H1 (cell line): ENCODE measurements around the gene SPTBN4. TPM values are rescaled to one million over a fixed set of nuclear protein-coding genes. Genes with fewer than 3 reads are reported as not detected.

ENCODE experiments used
- CTCF ChIA-PET: fragments of 300-600 bp; sonication (Branson Sonifier 250); formaldehyde crosslinking; loops from one replicate; lab custom pipeline; 2021; ENCODE audit not compliant: partially characterized antibody; lab: Charles Lee
- POLR2A ChIA-PET: fragments of 300-600 bp; sonication (Branson Sonifier 250); formaldehyde crosslinking; loops from one replicate; lab custom pipeline; 2021; ENCODE audit warnings: inconsistent platforms; ENCODE audit not compliant: partially characterized antibody; lab: Charles Lee
- DNase-seq, 2 experiments: peaks; one replicate each; pipeline versions ENCODE4 v3.0.0 to v3.0.0-alpha.2; 2010 to 2022; ENCODE audit warnings: low spot score in 2 of 2, low read depth in 1 of 2, mixed read lengths in 1 of 2
- FAIRE-seq: peaks from 2 replicates; lab custom pipeline; 2011; peaks lifted over from hg19 to GRCh38; lab: Jason Lieb, UNC
- H2AFZ ChIP-seq: 2 replicates; pipeline ENCODE4 v1.8.1; 2012; ENCODE audit warnings: low read length, inconsistent platforms
- H2AK5ac ChIP-seq: 2 replicates; pipeline ENCODE4 v1.6.1; 2013; ENCODE audit warnings: low read depth, low read length
- H2BK120ac ChIP-seq: replicated peaks from 2 replicates; pipeline ENCODE3; 2013; ENCODE audit warnings: low read depth, low read length, inconsistent platforms
- H2BK12ac ChIP-seq: 2 replicates; pipeline ENCODE4 v1.6.1; 2013; ENCODE audit warnings: low read depth, low read length
- H2BK15ac ChIP-seq: 2 replicates; pipeline ENCODE4 v1.6.1; 2013; ENCODE audit warnings: low read length
- H2BK20ac ChIP-seq: 2 replicates; pipeline ENCODE4 v1.6.1; 2013; ENCODE audit warnings: low read length
- H2BK5ac ChIP-seq: 2 replicates; pipeline ENCODE4 v1.6.1; 2013; ENCODE audit warnings: low read depth, low read length
- H3K14ac ChIP-seq: 2 replicates; pipeline ENCODE4 v1.6.1; 2013; ENCODE audit warnings: inconsistent platforms; ENCODE audit not compliant: insufficient read length
- H3K18ac ChIP-seq: 2 replicates; pipeline ENCODE4 v1.6.1; 2013; ENCODE audit warnings: low read length; ENCODE audit errors: extremely low read depth
- H3K23ac ChIP-seq: 2 replicates; pipeline ENCODE4 v1.6.1; 2013; ENCODE audit warnings: inconsistent platforms; ENCODE audit not compliant: insufficient read length
- H3K23me2 ChIP-seq: 2 replicates; pipeline ENCODE4 v1.6.1; 2013; ENCODE audit warnings: low read depth, low read length
- H3K27ac ChIP-seq: 2 replicates; pipeline ENCODE4 v1.6.1; 2011; ENCODE audit warnings: low read depth, low read length, inconsistent platforms
- H3K27me3 ChIP-seq, 4 experiments: replicated peaks in 1 of 4; 1 replicate in 1 of 4; 2 replicates in 3 of 4; pipeline versions ENCODE4 v1.6.1 to v1.8.1; 2011 to 2013; ENCODE audit warnings: low read length in 3 of 4, mild to moderate bottlenecking in 3 of 4, inconsistent platforms in 2 of 4, mixed read lengths in 2 of 4, moderate library complexity in 1 of 4; ENCODE audit not compliant: control insufficient read depth in 3 of 4, insufficient read depth in 3 of 4; ENCODE audit errors: extremely low read depth in 1 of 4
- H3K36me3 ChIP-seq, 4 experiments: 2 replicates each; pipeline versions ENCODE4 v1.6.1 to v1.8.1; 2011 to 2013; ENCODE audit warnings: mild to moderate bottlenecking in 4 of 4, low read length in 3 of 4, moderate library complexity in 2 of 4, control low read depth in 1 of 4, inconsistent platforms in 1 of 4; ENCODE audit not compliant: insufficient read depth in 4 of 4, control insufficient read depth in 2 of 4
- H3K4ac ChIP-seq: replicated peaks from 2 replicates; pipeline ENCODE3; 2013; ENCODE audit warnings: low read length, low read depth, mixed read lengths, inconsistent platforms; ENCODE audit not compliant: insufficient read length
- H3K4me1 ChIP-seq, 4 experiments: replicated peaks in 1 of 4; 1 replicate in 1 of 4; 2 replicates in 3 of 4; pipeline versions ENCODE4 v1.6.1 to v1.8.1; 2011 to 2013; ENCODE audit warnings: low read length in 3 of 4, inconsistent platforms in 2 of 4, mixed read lengths in 1 of 4; ENCODE audit not compliant: insufficient read depth in 4 of 4, control insufficient read depth in 3 of 4
- H3K4me2 ChIP-seq, 2 experiments: 2 replicates each; pipeline versions ENCODE4 v1.6.1 to v1.8.1; 2011 to 2013; ENCODE audit warnings: low read depth in 2 of 2, low read length in 2 of 2, control low read depth in 1 of 2, inconsistent platforms in 1 of 2, mild to moderate bottlenecking in 1 of 2; ENCODE audit not compliant: insufficient read depth in 1 of 2
- H3K4me3 ChIP-seq, 4 experiments: fragments of 200-600, 300-600 bp in 1 of 4; sonication (generic), shearing (Covaris generic), sonication (Bioruptor Twin) in 1 of 4; 2 replicates each; pipeline versions ENCODE4 v1.5.1 to v1.8.1; 2011 to 2016; ENCODE audit warnings: low read length in 4 of 4, low read depth in 3 of 4, control low read depth in 2 of 4, inconsistent platforms in 2 of 4, mild to moderate bottlenecking in 2 of 4, mixed read lengths in 1 of 4, moderate library complexity in 1 of 4; ENCODE audit not compliant: insufficient read depth in 2 of 4; ENCODE audit errors: extremely low read depth in 1 of 4
- H3K56ac ChIP-seq: replicated peaks from 2 replicates; pipeline ENCODE3; 2013; ENCODE audit warnings: low read depth, mild to moderate bottlenecking, mixed read lengths, low read length, inconsistent platforms; ENCODE audit not compliant: insufficient read length
- H3K79me1 ChIP-seq: 2 replicates; pipeline ENCODE4 v1.6.1; 2013; ENCODE audit warnings: low read depth, low read length, control low read depth
- H3K79me2 ChIP-seq, 2 experiments: 2 replicates each; pipeline versions ENCODE4 v1.6.1 to v1.8.1; 2012 to 2013; ENCODE audit warnings: low read length in 2 of 2, mild to moderate bottlenecking in 2 of 2, inconsistent platforms in 1 of 2; ENCODE audit not compliant: insufficient read depth in 2 of 2, control insufficient read depth in 1 of 2
- H3K9ac ChIP-seq, 4 experiments: replicated peaks in 1 of 4; 1 replicate in 1 of 4; 2 replicates in 3 of 4; pipeline versions ENCODE4 v1.6.1 to v1.8.1; 2011 to 2013; ENCODE audit warnings: low read depth in 3 of 4, low read length in 3 of 4, control low read depth in 2 of 4, mild to moderate bottlenecking in 2 of 4, moderate library complexity in 2 of 4, inconsistent platforms in 1 of 4; ENCODE audit errors: extremely low read depth in 1 of 4
- H3K9me3 ChIP-seq, 2 experiments: 2 replicates each; pipeline versions ENCODE4 v1.6.1 to v1.8.1; 2012 to 2013; ENCODE audit warnings: mild to moderate bottlenecking in 2 of 2, moderate library complexity in 2 of 2, control low read depth in 1 of 2, inconsistent platforms in 1 of 2, low read depth in 1 of 2, low read length in 1 of 2, mixed read lengths in 1 of 2; ENCODE audit not compliant: insufficient read depth in 2 of 2
- H4K20me1 ChIP-seq, 2 experiments: replicated peaks in 1 of 2; 2 replicates each; pipeline versions ENCODE3 to v1.8.1; 2011 to 2013; ENCODE audit warnings: inconsistent platforms in 2 of 2, low read length in 2 of 2, mild to moderate bottlenecking in 1 of 2; ENCODE audit not compliant: insufficient read depth in 2 of 2, control insufficient read depth in 1 of 2
- H4K5ac ChIP-seq: 2 replicates; pipeline ENCODE4 v1.6.1; 2013; ENCODE audit warnings: low read length, low read depth, mixed read lengths, inconsistent platforms; ENCODE audit not compliant: insufficient read length
- H4K8ac ChIP-seq: 2 replicates; pipeline ENCODE4 v1.8.0; 2013; ENCODE audit warnings: mild to moderate bottlenecking, moderate library complexity, low read length, inconsistent platforms; ENCODE audit not compliant: insufficient read depth; ENCODE audit errors: extremely low read depth
- H4K91ac ChIP-seq: replicated peaks from 2 replicates; pipeline ENCODE3; 2013; ENCODE audit warnings: low read length, mixed read lengths, inconsistent platforms; ENCODE audit not compliant: insufficient read length
- BCL11A ChIP-seq, 2 experiments: IDR thresholded peaks; one replicate each; pipeline ENCODE4 v1.6.1; 2011; ENCODE audit warnings: low read depth in 2 of 2, low read length in 2 of 2, mild to moderate bottlenecking in 2 of 2
- CBX8 ChIP-seq: fragments of 300-800, 300-1000 bp; sonication (generic); IDR thresholded peaks from 2 replicates; pipeline ENCODE4 v1.7.1; 2016; ENCODE audit warnings: low read depth, low read length, borderline replicate concordance
- CHD2 ChIP-seq: IDR thresholded peaks from 2 replicates; pipeline ENCODE4 v1.6.1; 2012; ENCODE audit warnings: low read length, improper control_type of control experiment
- E2F6 ChIP-seq: IDR thresholded peaks from 2 replicates; pipeline ENCODE4 v1.6.1; 2012; ENCODE audit warnings: inconsistent platforms
- HDAC2 ChIP-seq, 2 experiments: fragments of 300-600 bp in 1 of 2; sonication (generic) in 1 of 2; IDR thresholded peaks; 2 replicates each; pipeline ENCODE4 v1.6.1; 2011 to 2012; ENCODE audit warnings: low read depth in 2 of 2, low read length in 2 of 2, mild to moderate bottlenecking in 2 of 2, moderate library complexity in 2 of 2, borderline replicate concordance in 1 of 2, inconsistent platforms in 1 of 2
- JUN ChIP-seq: IDR thresholded peaks from 2 replicates; pipeline ENCODE4 v1.6.1; 2011; ENCODE audit warnings: low read depth, mild to moderate bottlenecking, improper control_type of control experiment, low read length
- MAFK ChIP-seq: IDR thresholded peaks from 2 replicates; pipeline ENCODE4 v1.6.1; 2012; ENCODE audit warnings: low read depth, mild to moderate bottlenecking, improper control_type of control experiment, low read length
- NRF1 ChIP-seq: IDR thresholded peaks from 2 replicates; pipeline ENCODE4 v1.6.1; 2011; ENCODE audit warnings: mild to moderate bottlenecking, low read depth, low read length, improper control_type of control experiment
- SP4 ChIP-seq: IDR thresholded peaks from 2 replicates; pipeline ENCODE4 v1.6.1; 2012; ENCODE audit warnings: low read length, inconsistent platforms
- TCF12 ChIP-seq: IDR thresholded peaks from 2 replicates; pipeline ENCODE4 v1.6.1; 2011; ENCODE audit warnings: low read depth, mild to moderate bottlenecking, low read length
- WGBS, 2 experiments: shearing (Covaris generic) in 1 of 2; methylation state at CpG; one replicate each; pipeline versions ENCODE4 v1.1.6 to v1.1.7; 2013 to 2015; ENCODE audit warnings: low lambda C conversion rate in 2 of 2, mixed read lengths in 2 of 2, inconsistent platforms in 1 of 2, low coverage in 1 of 2, missing lambda C conversion rate in 1 of 2; ENCODE audit not compliant: insufficient replicate concordance in 2 of 2, insufficient coverage in 1 of 2, insufficient read length in 1 of 2; ENCODE audit errors: extremely low coverage in 1 of 2, missing lambda C conversion rate in 1 of 2; 5-methylcytosine and 5-hydroxymethylcytosine counted together
- polyA plus RNA-seq, 7 experiments: library from polyadenylated mRNA; depleted of rRNA in 3 of 7; stranded (reverse) in 5 of 7; unstranded in 2 of 7; fragments of >200 nt in 5 of 7; fragments of 200-250 nt in 2 of 7; gene quantifications; 1 replicate in 5 of 7; 2 replicates in 1 of 7; 4 replicates in 1 of 7; pipeline versions ENCODE4 v1.2.1 to v1.2.3, GENCODE V29; 2011 to 2013; ENCODE audit warnings: missing spikeins in 2 of 7, mixed read lengths in 2 of 7
- total RNA-seq: library from RNA; stranded (reverse); fragmentation: NEBNext Ultra II Directional; extraction: Animal tissue kit (Norgen Biotek cat#: 25700); gene quantifications from 2 replicates; pipeline ENCODE4 v1.2.1, GENCODE V29; 2021

SPTBN4 gene
- total and polyA plus RNA-seq, 2 of the 8 experiments (the other 6 are each of a cell fraction or from before 2014, with no cell fraction given), result 1.9 to 3.0 TPM

GRCh38 chr19:40444000-40444824 lies 22.6 kb upstream of the SPTBN4 start, which contains the start of gene SERTAD3:
Gene SERTAD3, minus strand, starts transcription at chr19:40444335. Its CDS starts 2,255 bp downstream, at chr19:40442080.
- Histone ChIP-seq H3K23me2 (peaks cover 7% of the 10 kb centered on the region; the same call in 1 of the 2 replicates), H3K56ac (peak within 1 kb of the TSS; percentile 94), H3K36me3 (peaks cover 9 to 17% (median 11%) of the 10 kb centered on the region in 4 experiments; a peak in 6 of 8 replicates), H2BK5ac (peak within 1 kb of the TSS; percentile 99), H3K4me1 (peaks cover 3 to 9% (median 7%) of the 10 kb centered on the region in 4 experiments; a peak in 6 of 7 replicates), H4K8ac (peak within 1 kb of the TSS; percentile 64; the same call in 1 of the 2 replicates), H3K23ac (no peak within 1 kb of the TSS), H3K4ac (peak within 1 kb of the TSS; percentile 93), H2BK20ac (no peak within 1 kb of the TSS), H2AK5ac (peak within 1 kb of the TSS; percentile 77; the same call in 1 of the 2 replicates), H3K4me3 (peak within 1 kb of the TSS; percentile 97 to 99 (median 98)), H3K18ac (peak within 1 kb of the TSS; percentile 100), H2BK120ac (peak within 1 kb of the TSS; percentile 47), H4K91ac (peak within 1 kb of the TSS; percentile 52), H4K20me1 (peaks cover 0 to 5% of the 10 kb centered on the region in 2 experiments), H3K4me2 (peak within 1 kb of the TSS; percentile 57 to 92), H3K9me3 (no peaks in the 10 kb centered on the region), H2BK15ac (peak within 1 kb of the TSS; percentile 92; the same call in 1 of the 2 replicates), H2AFZ (peak within 1 kb of the TSS; percentile 61; the same call in 1 of the 2 replicates), H4K5ac (peak within 1 kb of the TSS; percentile 98), H3K79me1 (no peaks in the 10 kb centered on the region; the same call in 1 of the 2 replicates), H3K79me2 (peaks cover 0 to 23% of the 10 kb centered on the region in 2 experiments; a peak in 2 of 4 replicates), H2BK12ac (peak within 1 kb of the TSS; percentile 92), H3K27me3 (no peaks in the 10 kb centered on the region), H3K27ac (peak within 1 kb of the TSS; percentile 89), H3K14ac (no peak within 1 kb of the TSS), H3K9ac (peak within 1 kb of the TSS; percentile 65 to 96 (median 88))
- FAIRE-seq (no peak), DNase-seq (peak; percentile 85 to 97)
- 1% methylated on average over 29 of the region's 72 CpGs; no CpG with 5 or more reads in 1 of the 2 experiments for WGBS, 2 experiments
- ChIA-PET POLR2A (interaction anchor here (0.7 to 4.4 kb wide), 19 partner anchors 9 to 131 kb away, joined by 3 to 40 read pairs (median 7); partner anchors contain the start of genes BLVRB, PRX, SERTAD1 and SPTBN4), CTCF (interaction anchor here (0.8 to 5.1 kb wide), 5 partner anchors 9 to 24 kb away, joined by 3 to 29 read pairs (median 9); partner anchors contain the start of gene BLVRB)
- no peak for TF ChIP-seq BCL11A (IDR thresholded peaks at IDR 0.05; ENCODE audit: low read depth in 2 of 2, low read length in 2 of 2)
- no peak for TF ChIP-seq CBX8
- TF ChIP-seq E2F6, result no peak
- no peak for TF ChIP-seq CHD2
- no peak for TF ChIP-seq MAFK
- no peak; the same call in 1 of the 2 replicates for TF ChIP-seq SP4
- no peak for TF ChIP-seq HDAC2 (IDR thresholded peaks at IDR 0.05; ENCODE audit: borderline replicate concordance in 1 of 2, low read depth in 2 of 2, low read length in 2 of 2)
- TF ChIP-seq NRF1, result no peak
- TF ChIP-seq TCF12, result no peak
- TF ChIP-seq JUN, result no peak
